Measurements from ENCODE around the gene LHX3.

GRCh38 chr9:136211441-136212344 lies 6.8 kb upstream of the LHX3 start:
- TF ChIP-seq, protein P1, sequence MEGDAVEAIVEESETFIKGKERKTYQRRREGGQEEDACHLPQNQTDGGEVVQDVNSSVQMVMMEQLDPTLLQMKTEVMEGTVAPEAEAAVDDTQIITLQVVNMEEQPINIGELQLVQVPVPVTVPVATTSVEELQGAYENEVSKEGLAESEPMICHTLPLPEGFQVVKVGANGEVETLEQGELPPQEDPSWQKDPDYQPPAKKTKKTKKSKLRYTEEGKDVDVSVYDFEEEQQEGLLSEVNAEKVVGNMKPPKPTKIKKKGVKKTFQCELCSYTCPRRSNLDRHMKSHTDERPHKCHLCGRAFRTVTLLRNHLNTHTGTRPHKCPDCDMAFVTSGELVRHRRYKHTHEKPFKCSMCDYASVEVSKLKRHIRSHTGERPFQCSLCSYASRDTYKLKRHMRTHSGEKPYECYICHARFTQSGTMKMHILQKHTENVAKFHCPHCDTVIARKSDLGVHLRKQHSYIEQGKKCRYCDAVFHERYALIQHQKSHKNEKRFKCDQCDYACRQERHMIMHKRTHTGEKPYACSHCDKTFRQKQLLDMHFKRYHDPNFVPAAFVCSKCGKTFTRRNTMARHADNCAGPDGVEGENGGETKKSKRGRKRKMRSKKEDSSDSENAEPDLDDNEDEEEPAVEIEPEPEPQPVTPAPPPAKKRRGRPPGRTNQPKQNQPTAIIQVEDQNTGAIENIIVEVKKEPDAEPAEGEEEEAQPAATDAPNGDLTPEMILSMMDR (IDR thresholded peaks at IDR 0.05) = no peak
- no peak for TF ChIP-seq EZH2 (IDR thresholded peaks at IDR 0.05; ENCODE audit: borderline replicate concordance, insufficient read depth, low read depth, low read length, poor library complexity, severe bottlenecking)

Data from B cell (primary cell).